GM21447 (cell line): ENCODE results near the gene DSP.

Experiments
- ATAC-seq: cut with Tn5 transposase; IDR thresholded peaks from one replicate; pipeline ENCODE4 v1.9.1; 2021; ENCODE audit not compliant: unreplicated experiment

DSP gene, protein sequence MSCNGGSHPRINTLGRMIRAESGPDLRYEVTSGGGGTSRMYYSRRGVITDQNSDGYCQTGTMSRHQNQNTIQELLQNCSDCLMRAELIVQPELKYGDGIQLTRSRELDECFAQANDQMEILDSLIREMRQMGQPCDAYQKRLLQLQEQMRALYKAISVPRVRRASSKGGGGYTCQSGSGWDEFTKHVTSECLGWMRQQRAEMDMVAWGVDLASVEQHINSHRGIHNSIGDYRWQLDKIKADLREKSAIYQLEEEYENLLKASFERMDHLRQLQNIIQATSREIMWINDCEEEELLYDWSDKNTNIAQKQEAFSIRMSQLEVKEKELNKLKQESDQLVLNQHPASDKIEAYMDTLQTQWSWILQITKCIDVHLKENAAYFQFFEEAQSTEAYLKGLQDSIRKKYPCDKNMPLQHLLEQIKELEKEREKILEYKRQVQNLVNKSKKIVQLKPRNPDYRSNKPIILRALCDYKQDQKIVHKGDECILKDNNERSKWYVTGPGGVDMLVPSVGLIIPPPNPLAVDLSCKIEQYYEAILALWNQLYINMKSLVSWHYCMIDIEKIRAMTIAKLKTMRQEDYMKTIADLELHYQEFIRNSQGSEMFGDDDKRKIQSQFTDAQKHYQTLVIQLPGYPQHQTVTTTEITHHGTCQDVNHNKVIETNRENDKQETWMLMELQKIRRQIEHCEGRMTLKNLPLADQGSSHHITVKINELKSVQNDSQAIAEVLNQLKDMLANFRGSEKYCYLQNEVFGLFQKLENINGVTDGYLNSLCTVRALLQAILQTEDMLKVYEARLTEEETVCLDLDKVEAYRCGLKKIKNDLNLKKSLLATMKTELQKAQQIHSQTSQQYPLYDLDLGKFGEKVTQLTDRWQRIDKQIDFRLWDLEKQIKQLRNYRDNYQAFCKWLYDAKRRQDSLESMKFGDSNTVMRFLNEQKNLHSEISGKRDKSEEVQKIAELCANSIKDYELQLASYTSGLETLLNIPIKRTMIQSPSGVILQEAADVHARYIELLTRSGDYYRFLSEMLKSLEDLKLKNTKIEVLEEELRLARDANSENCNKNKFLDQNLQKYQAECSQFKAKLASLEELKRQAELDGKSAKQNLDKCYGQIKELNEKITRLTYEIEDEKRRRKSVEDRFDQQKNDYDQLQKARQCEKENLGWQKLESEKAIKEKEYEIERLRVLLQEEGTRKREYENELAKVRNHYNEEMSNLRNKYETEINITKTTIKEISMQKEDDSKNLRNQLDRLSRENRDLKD (N-terminal part only)

DNA sequence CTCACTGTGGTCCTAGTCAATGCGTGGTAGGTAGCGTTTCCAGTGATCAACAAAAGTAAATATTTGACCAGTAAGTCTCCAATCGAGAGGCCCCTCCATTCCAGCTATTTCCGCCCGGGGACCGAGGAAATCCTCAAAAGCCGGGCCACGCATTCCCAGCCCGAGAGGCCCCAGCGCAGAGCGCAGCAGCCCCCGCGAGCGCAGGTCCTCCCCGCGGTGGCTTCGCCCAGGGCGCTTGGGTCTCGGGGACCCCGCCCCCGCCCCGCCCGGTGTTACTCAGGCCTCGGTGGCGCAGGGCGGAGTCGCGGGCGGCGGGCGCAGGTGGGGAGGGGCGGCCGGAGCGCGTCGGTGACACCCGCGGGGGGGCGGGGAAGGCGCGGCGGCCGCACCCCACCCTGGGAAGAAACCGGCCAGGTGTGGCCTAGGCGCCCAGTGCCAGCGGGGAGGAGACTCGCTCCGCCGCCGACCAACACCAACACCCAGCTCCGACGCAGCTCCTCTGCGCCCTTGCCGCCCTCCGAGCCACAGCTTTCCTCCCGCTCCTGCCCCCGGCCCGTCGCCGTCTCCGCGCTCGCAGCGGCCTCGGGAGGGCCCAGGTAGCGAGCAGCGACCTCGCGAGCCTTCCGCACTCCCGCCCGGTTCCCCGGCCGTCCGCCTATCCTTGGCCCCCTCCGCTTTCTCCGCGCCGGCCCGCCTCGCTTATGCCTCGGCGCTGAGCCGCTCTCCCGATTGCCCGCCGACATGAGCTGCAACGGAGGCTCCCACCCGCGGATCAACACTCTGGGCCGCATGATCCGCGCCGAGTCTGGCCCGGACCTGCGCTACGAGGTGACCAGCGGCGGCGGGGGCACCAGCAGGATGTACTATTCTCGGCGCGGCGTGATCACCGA, at the start of gene DSP:
DSP (plus strand) TSS at position 497 of the 890 bp plus-strand sequence; CDS start at position 742, 245 bp downstream.
- no peak for ATAC-seq

GRCh38 chr6:7493866-7494265, 47.6 kb upstream of the DSP start:
- no peak for ATAC-seq

DNA sequence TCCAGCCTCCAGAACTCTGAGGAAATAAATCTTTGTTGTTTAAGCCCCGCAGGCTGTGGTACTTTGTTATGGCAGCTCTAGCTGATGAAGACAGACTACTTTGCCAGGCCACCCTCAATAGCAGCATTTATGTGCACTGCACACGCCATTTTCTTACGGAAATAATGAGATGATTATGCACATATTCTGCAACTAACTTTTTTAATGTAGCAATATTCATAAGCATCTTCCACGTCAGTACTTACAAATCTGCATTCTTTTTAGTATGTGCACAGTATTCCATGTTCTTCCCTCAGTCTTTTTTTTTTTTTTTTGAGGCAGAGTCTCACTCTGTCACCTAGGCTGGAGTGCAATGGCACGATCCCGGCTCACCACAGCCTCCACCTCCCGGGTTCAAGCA, 46.8 kb upstream of the DSP start:
- ATAC-seq = no peak

- no peak for ATAC-seq
Measured at GRCh38 chr6:7496266-7496875, 45.1 kb upstream of the DSP start.

GRCh38 chr6:7500752-7501282, 40.7 kb upstream of the DSP start:
- ATAC-seq = no peak

DNA sequence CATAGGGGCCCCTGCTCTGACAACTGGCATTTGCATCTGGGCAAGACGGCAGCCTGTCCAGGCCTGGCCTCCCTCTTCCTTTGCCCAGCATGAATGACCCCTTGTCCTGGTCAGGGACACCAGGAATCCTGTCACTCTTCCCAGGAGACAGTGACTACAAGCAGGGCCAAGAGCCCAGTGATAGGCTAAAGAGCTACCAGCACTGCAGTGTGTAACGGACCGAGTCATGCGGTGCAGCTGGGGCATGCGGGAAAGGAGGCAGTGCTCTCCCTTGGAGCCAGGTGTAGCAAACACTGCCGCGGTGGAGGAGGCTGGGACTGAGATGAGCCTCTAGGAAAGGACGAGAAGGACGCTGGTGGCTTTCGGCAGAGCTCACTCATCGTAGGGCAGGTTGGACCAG, 38.7 kb upstream of the DSP start:
- ATAC-seq = no peak

DNA sequence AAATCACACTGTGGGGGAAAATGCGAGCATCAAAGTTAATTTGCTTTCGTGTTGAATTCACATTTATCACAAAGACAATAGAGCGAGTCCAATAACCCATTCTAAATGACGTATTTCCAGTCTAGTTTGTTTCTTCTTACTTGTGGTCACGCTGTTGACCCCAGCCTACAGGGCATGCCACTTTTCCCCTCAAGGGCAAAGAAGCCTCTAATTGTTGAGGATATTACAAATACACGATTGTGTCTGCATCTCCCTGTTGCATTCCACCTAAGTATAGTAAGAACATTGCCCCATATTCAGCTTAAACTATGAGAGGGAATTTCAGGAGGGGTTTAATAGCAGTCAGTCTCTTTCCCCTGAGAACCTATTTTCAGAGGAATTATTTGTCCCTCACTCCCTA, 37.4 kb upstream of the DSP start:
- ATAC-seq = no peak

- ATAC-seq = no peak
Measured at GRCh38 chr6:7505189-7505699, 36.2 kb upstream of the DSP start.

DNA sequence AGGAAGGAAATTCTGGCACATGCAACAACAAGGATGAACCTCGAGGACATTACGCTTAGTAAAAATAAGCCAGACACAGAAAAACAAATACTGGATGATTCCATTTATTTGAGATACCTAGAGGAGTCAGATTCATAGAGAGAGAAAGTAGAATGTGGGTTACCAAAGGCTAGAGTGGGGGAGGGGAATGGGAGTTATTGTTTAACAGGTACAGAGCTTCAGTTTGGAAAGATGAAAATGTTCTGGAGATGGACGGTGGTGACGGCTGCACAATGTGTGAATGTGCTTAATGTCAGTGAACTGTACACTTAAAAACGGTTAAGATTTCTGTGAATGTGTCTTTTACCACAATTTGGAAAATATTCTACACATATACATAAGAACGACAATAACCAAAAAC, 33.9 kb upstream of the DSP start:
- no peak for ATAC-seq

GRCh38 chr6:7512320-7512719, 29.2 kb upstream of the DSP start:
- no peak for ATAC-seq

GRCh38 chr6:7513529-7513928, 27.9 kb upstream of the DSP start:
- no peak for ATAC-seq

DNA sequence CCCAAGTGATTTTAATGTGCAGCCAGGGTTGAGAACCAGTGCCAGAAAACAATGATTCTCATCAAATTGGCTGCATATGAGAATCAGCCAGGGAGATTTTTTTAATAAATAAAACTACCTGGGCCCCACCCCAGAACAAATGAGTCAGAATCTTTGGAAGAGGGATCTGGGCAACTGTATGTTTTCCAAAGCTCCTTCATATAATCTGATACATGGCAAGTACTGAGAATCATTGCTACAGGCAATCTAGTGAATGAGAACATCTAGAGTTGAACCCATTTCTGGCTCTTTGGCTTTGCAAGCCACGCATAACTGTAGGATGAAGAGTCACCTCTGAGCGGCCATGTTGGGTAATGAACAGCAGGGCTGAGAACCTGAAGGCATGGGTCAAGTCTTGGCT, 26.1 kb upstream of the DSP start:
- ATAC-seq = no peak

DNA sequence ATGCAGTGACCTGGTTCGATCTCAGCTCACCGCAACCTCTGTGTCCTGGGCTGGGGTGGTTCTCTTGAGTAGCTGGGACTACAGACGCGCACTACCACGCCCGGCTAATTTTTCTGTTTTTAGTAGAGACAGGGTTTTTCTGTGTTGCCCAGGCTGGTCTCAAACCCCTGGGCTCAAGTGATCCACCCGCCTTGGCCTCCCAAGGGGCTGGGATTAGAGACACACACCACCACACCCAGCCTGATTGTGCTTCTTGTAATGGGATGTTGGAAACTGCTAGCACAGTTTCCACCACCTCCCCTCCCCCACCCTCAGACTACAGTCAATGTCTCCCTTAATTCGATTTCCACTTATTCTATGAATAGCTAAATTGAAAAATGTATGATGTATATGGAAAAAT, 22.6 kb upstream of the DSP start:
- no peak for ATAC-seq

DNA sequence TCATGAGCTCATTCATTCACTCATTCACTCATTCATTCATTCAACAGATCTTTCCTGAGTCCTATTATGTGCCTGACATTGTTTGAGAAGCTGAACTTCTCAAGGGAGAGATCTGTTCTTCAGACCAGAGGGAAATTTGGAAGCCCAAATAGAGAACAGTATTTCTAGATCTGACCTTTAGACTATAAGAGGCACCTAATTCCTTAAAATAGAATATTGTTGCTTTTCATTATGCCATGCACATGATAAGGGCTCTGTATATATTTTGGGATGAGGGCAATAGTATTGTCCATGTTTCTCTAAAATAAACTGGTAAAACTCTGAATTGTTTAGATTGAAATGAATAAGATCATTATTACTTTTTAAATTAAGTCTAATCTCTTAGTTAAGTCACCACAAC, 18.6 kb upstream of the DSP start:
- no peak for ATAC-seq

DNA sequence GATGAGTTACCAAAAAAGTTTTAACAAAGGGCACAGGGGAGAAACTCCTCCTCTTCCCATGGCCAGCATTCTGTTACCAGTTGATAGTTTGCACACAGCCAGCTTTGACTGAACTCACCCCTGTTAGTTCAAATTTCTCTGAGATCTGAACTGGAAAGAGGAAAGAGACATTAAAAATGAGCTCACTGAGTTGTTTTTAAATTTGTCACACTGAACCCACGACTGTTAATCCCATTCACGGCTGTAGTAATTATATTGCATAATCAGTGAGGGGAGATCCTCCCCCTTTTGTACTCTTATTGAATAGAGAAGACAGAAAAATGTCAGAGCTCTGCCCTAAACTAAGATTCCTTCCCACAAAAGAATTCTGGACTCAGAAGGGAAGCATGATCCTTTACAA, 17.5 kb upstream of the DSP start:
- no peak for ATAC-seq

DNA sequence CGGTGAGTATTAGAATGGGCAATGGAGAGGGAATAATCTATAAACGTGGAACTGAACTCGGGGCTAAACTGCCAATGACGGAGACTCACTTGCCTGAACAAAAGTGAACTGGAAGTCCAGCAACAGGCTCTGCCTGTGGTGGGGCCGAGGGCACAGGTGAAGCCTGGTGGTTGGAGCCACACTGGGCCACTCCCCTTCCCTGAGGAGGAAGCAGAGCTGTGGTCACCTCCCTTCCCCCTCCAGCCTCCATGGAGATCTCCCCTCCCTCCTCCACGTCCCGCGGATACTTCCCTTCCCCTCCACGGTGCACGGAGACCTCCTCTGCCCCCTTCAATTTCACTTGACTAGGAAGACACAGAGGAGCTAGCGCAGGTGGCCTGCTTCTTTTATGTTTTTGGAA, 14.7 kb upstream of the DSP start:
- ATAC-seq = no peak

DNA sequence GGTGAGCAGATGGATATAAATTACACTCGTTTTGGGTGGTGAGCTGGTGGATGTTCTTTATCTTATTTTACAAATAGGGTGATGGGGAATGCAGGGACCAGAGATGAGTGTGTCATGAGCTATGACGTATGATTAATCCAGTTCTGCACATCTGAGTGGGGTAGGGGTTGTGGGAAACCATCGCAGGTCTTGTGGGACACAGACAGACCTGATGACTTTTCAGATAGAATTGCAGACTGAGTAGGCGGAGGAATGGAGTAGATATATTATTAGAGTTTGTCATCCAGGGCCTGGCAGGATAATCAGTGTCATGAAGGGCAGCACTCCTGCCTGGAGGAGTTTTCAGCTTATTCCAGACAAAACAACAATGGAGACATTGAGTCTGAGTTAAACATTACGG, 12.9 kb upstream of the DSP start:
- no peak for ATAC-seq

GRCh38 chr6:7529141-7529540, 12.3 kb upstream of the DSP start:
- no peak for ATAC-seq

GRCh38 chr6:7532232-7532631, 9.2 kb upstream of the DSP start:
- ATAC-seq = no peak

GRCh38 chr6:7532821-7533220, 8.7 kb upstream of the DSP start:
- ATAC-seq = no peak
